Upper lobe of left lung (tissue), 4 donors: ENCODE results near the gene KRTAP4-12.

Source experiments
- EP300 ChIP-seq, 4 donors: sonication (generic); formaldehyde crosslinking; IDR thresholded peaks; one replicate each; pipeline ENCODE4 v1.5.1; 2017; ENCODE audit warnings: antibody characterized with exemption in 4 of 4, control low read depth in 2 of 4
- POLR2A ChIP-seq, 4 donors: fragments of 450-650 bp; IDR thresholded peaks; one replicate each; pipeline ENCODE4 v1.5.1; 2016 to 2017; ENCODE audit warnings: antibody characterized with exemption in 4 of 4, mild to moderate bottlenecking in 2 of 4
- POLR2AphosphoS5 ChIP-seq, 2 donors: sonication (generic); formaldehyde crosslinking; IDR thresholded peaks; one replicate each; pipeline ENCODE4 v1.5.1; 2017; ENCODE audit warnings: antibody characterized with exemption in 2 of 2
- TF ChIP-seq, protein P1 (sequence below), 6 experiments: fragments of 450-650 bp in 4 of 6; fragments of 200-600 bp in 2 of 6; sonication (generic) in 2 of 6; IDR thresholded peaks; one replicate each; pipeline ENCODE4 v1.5.1; 2016 to 2019; ENCODE audit warnings: antibody characterized with exemption in 6 of 6

DNA sequence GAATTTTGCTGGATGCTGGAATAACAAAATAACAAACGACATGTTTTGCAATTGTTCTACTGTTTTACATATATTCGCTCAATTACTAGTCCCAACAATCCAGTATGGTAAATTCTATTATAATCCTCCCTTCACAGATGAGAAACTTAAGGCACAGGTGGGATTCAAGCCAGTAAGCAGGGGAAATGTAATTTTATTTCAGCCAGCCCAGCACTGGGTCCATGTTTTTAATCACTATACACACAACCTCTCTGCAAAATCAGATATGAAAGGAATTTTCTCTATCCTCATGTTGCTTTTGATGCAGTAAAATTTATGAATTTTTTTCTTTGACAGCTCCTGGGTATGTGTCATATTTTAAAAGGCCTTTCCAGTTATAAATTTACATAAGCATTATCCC, 21.3 kb upstream of the KRTAP4-12 start:
- TF ChIP-seq POLR2A (IDR thresholded peaks at IDR 0.05) (no peak), POLR2AphosphoS5 (IDR thresholded peaks at IDR 0.05) (no peak), EP300 (IDR thresholded peaks at IDR 0.05) (no peak)
- TF ChIP-seq, protein P1, sequence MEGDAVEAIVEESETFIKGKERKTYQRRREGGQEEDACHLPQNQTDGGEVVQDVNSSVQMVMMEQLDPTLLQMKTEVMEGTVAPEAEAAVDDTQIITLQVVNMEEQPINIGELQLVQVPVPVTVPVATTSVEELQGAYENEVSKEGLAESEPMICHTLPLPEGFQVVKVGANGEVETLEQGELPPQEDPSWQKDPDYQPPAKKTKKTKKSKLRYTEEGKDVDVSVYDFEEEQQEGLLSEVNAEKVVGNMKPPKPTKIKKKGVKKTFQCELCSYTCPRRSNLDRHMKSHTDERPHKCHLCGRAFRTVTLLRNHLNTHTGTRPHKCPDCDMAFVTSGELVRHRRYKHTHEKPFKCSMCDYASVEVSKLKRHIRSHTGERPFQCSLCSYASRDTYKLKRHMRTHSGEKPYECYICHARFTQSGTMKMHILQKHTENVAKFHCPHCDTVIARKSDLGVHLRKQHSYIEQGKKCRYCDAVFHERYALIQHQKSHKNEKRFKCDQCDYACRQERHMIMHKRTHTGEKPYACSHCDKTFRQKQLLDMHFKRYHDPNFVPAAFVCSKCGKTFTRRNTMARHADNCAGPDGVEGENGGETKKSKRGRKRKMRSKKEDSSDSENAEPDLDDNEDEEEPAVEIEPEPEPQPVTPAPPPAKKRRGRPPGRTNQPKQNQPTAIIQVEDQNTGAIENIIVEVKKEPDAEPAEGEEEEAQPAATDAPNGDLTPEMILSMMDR (IDR thresholded peaks at IDR 0.05): no peak
